ENCODE measurements around the gene FAM20C.

FAM20C gene

GRCh38 chr7:191981-192649, at the start of gene FAM20C:
FAM20C (plus strand) TSS chr7:192571; CDS start chr7:193200, 629 bp downstream.
- peak in 1 of 4 experiments; percentile 8 for DNase-seq

- DNase-seq: no peak
Observed at GRCh38 chr7:143145-143751, 49.1 kb upstream of the FAM20C start.

- no peak for DNase-seq
Observed at GRCh38 chr7:143811-144453, 48.4 kb upstream of the FAM20C start.

GRCh38 chr7:144454-144826, 47.9 kb upstream of the FAM20C start:
- no peak for DNase-seq

- DNase-seq: no peak
Observed at GRCh38 chr7:145863-146262, 46.5 kb upstream of the FAM20C start.

- DNase-seq: no peak
Observed at GRCh38 chr7:148543-148931, 43.8 kb upstream of the FAM20C start.

- peak; percentile 98 to 100 (median 100) for DNase-seq
Observed at GRCh38 chr7:148932-149790, 43.2 kb upstream of the FAM20C start.

- DNase-seq: peak in 3 of 4 experiments; percentile 23 to 31 (median 24)
Observed at GRCh38 chr7:149791-150636, 42.4 kb upstream of the FAM20C start.

GRCh38 chr7:150811-151221, 41.6 kb upstream of the FAM20C start:
- no peak for DNase-seq

GRCh38 chr7:151346-152050, 40.9 kb upstream of the FAM20C start:
- no peak for DNase-seq

- no peak for DNase-seq
Observed at GRCh38 chr7:152702-153391, 39.5 kb upstream of the FAM20C start.

- DNase-seq: no peak
Observed at GRCh38 chr7:153604-154003, 38.8 kb upstream of the FAM20C start.

GRCh38 chr7:154096-154799, 38.1 kb upstream of the FAM20C start:
- no peak for DNase-seq

GRCh38 chr7:155469-155900, 36.9 kb upstream of the FAM20C start:
- no peak for DNase-seq

GRCh38 chr7:156111-157007, 36.0 kb upstream of the FAM20C start:
- DNase-seq: no peak

GRCh38 chr7:157008-157310, 35.4 kb upstream of the FAM20C start:
- DNase-seq: no peak

- DNase-seq: no peak
Observed at GRCh38 chr7:157771-158625, 34.4 kb upstream of the FAM20C start.

GRCh38 chr7:158771-159170, 33.6 kb upstream of the FAM20C start:
- DNase-seq: no peak

All from activated CD4-positive, CD25-positive, alpha-beta regulatory T cell (primary cell).